Gastroesophageal sphincter (tissue), 3 donors: Measurements from ENCODE around the gene FAXDC2.

ENCODE experiments used
- EP300 ChIP-seq: sonication (generic); formaldehyde crosslinking; IDR thresholded peaks from one replicate; pipeline ENCODE4 v1.6.1; 2017; ENCODE audit warnings: antibody characterized with exemption, mild to moderate bottlenecking
- TF ChIP-seq, protein P1 (sequence below), 4 experiments: fragments of 200-600 bp in 2 of 4; fragments of 450-650 bp in 2 of 4; sonication (generic) in 1 of 4; IDR thresholded peaks; one replicate each; pipeline ENCODE4 v1.5.1; 2017 to 2019; ENCODE audit warnings: antibody characterized with exemption in 4 of 4, mild to moderate bottlenecking in 2 of 4, moderate library complexity in 2 of 4

DNA sequence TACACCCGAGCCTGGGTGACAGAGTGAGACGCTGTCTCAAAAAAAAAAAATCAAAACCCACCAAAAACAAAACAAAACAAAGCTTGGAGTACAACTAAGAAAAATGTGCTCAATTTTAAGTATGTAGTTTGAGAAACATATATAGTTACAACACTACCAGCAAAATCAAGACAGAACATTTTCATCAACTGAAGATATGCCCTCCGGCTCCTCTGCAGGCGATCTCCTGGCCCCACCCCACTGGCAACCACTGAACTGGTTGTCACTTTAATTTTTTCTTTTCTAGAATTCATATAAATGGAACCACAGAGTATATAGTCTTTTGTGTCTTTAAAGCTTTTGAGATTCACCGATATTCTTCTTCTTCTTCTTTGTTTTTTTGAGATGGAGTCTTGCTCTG, 43.0 kb upstream of the FAXDC2 start:
- TF ChIP-seq, protein P1, sequence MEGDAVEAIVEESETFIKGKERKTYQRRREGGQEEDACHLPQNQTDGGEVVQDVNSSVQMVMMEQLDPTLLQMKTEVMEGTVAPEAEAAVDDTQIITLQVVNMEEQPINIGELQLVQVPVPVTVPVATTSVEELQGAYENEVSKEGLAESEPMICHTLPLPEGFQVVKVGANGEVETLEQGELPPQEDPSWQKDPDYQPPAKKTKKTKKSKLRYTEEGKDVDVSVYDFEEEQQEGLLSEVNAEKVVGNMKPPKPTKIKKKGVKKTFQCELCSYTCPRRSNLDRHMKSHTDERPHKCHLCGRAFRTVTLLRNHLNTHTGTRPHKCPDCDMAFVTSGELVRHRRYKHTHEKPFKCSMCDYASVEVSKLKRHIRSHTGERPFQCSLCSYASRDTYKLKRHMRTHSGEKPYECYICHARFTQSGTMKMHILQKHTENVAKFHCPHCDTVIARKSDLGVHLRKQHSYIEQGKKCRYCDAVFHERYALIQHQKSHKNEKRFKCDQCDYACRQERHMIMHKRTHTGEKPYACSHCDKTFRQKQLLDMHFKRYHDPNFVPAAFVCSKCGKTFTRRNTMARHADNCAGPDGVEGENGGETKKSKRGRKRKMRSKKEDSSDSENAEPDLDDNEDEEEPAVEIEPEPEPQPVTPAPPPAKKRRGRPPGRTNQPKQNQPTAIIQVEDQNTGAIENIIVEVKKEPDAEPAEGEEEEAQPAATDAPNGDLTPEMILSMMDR (IDR thresholded peaks at IDR 0.05), result no peak
- no peak for TF ChIP-seq EP300
